K562 (cell line): ENCODE data around the gene CHD2. TPM values are rescaled to one million over a fixed set of nuclear protein-coding genes. Genes with fewer than 3 reads are reported as not detected.

Experiments
- ARNT ChIP-seq, 2 experiments: fragments of 450-650 bp; IDR thresholded peaks; 2 replicates each; pipeline ENCODE4 v1.6.1; 2016; ENCODE audit warnings: mild to moderate bottlenecking in 1 of 2
- ETV5 ChIP-seq: sonication (generic); formaldehyde crosslinking; IDR thresholded peaks from 2 replicates; pipeline ENCODE4 v1.4.0; 2020; ENCODE audit warnings: low read depth, mild to moderate bottlenecking, missing genetic modification reagents
- KLF1 ChIP-seq: fragments of 450-650 bp; IDR thresholded peaks from 2 replicates; pipeline ENCODE4 v1.6.1; 2016; ENCODE audit warnings: missing genetic modification characterization, missing compliant biosample characterization
- MEF2D ChIP-seq: conservative IDR thresholded peaks from 2 replicates; pipeline ENCODE4 v1.6.1; 2016; ENCODE audit warnings: low read depth, missing genetic modification characterization, missing compliant biosample characterization
- POLR2H ChIP-seq: IDR thresholded peaks from 2 replicates; pipeline ENCODE4 v1.6.1; 2016; ENCODE audit warnings: missing genetic modification characterization, low read depth, mild to moderate bottlenecking, control low read depth, missing compliant biosample characterization, moderate library complexity
- TBL1XR1 ChIP-seq, 2 experiments: IDR thresholded peaks; 2 replicates each; pipeline ENCODE4 v1.6.1; 2012; ENCODE audit warnings: improper control_type of control experiment in 2 of 2, low read length in 2 of 2, mild to moderate bottlenecking in 1 of 2
- ZBTB34 ChIP-seq: fragments of 250-450 bp; sonication (Bioruptor Pico); IDR thresholded peaks from 2 replicates; pipeline ENCODE4 v1.8.0; 2021; ENCODE audit warnings: mild to moderate bottlenecking, moderate library complexity
- ZNF445 ChIP-seq: fragments of 250-450 bp; sonication (Bioruptor Pico); IDR thresholded peaks from 2 replicates; pipeline ENCODE4 v1.4.0; 2020; ENCODE audit warnings: low read depth, mild to moderate bottlenecking, moderate library complexity
- ZNF589 ChIP-seq: fragments of 200-800 bp; sonication (Bioruptor generic); IDR thresholded peaks from 2 replicates; pipeline ENCODE4 v1.6.1; 2016; ENCODE audit warnings: low read depth, missing genetic modification characterization, missing compliant biosample characterization
- ZNF766 ChIP-seq: fragments of 200-800 bp; sonication (Bioruptor generic); conservative IDR thresholded peaks from 2 replicates; pipeline ENCODE4 v1.6.1; 2016; ENCODE audit warnings: missing genetic modification characterization, missing compliant biosample characterization
- polyA plus RNA-seq, 8 experiments: library from polyadenylated mRNA; depleted of rRNA in 4 of 8; stranded (reverse) in 5 of 8; unstranded in 3 of 8; fragments of >200 nt; fragmentation: Nextera tagmentation in 2 of 8; fragmentation: Illumina TruSeq in 1 of 8; extraction: Ambion mirVana in 2 of 8; extraction: Trizol in 1 of 8; gene quantifications; 2 replicates each; pipeline versions ENCODE4 v1.2.1 to v1.2.3, GENCODE V29; 2011 to 2014; ENCODE audit warnings: inconsistent platforms in 1 of 8, missing spikeins in 1 of 8
- total RNA-seq, 7 experiments: library from RNA; depleted of rRNA in 6 of 7; stranded (reverse); fragments of >200 nt in 6 of 7; fragmentation: Illumina TruSeq in 2 of 7; extraction: Trizol in 2 of 7; gene quantifications; 2 replicates each; pipeline versions ENCODE4 v1.2.1 to v1.2.3, GENCODE V29; 2011 to 2021; ENCODE audit warnings: low replicate concordance in 1 of 7
- TF ChIP-seq, protein P1 (sequence below): fragments of 450-650 bp; conservative IDR thresholded peaks from 2 replicates; pipeline ENCODE4 v1.6.1; 2016; ENCODE audit warnings: missing genetic modification characterization, low read depth, mild to moderate bottlenecking, missing compliant biosample characterization, moderate library complexity
- TF ChIP-seq, protein P2 (sequence below): fragments of 250-450 bp; sonication (Bioruptor Pico); IDR thresholded peaks from 2 replicates; pipeline ENCODE4 v1.9.0; 2021; ENCODE audit warnings: mild to moderate bottlenecking, inconsistent platforms
- TF ChIP-seq, protein P3 (sequence below): fragments of 450-650 bp; IDR thresholded peaks from 2 replicates; pipeline ENCODE4 v1.6.1; 2016
- TF ChIP-seq, protein P4 (sequence below): fragments of 200-800 bp; sonication (Bioruptor generic); IDR thresholded peaks from 2 replicates; pipeline ENCODE4 v1.6.1; 2017; ENCODE audit warnings: missing genetic modification characterization, missing compliant biosample characterization

The CHD2 gene
- total and polyA plus RNA-seq, 9 of the 15 experiments (the other 6 are each of a cell fraction or from before 2014, with no cell fraction given), result 38.9 to 70.8 (median 56.2) TPM

DNA sequence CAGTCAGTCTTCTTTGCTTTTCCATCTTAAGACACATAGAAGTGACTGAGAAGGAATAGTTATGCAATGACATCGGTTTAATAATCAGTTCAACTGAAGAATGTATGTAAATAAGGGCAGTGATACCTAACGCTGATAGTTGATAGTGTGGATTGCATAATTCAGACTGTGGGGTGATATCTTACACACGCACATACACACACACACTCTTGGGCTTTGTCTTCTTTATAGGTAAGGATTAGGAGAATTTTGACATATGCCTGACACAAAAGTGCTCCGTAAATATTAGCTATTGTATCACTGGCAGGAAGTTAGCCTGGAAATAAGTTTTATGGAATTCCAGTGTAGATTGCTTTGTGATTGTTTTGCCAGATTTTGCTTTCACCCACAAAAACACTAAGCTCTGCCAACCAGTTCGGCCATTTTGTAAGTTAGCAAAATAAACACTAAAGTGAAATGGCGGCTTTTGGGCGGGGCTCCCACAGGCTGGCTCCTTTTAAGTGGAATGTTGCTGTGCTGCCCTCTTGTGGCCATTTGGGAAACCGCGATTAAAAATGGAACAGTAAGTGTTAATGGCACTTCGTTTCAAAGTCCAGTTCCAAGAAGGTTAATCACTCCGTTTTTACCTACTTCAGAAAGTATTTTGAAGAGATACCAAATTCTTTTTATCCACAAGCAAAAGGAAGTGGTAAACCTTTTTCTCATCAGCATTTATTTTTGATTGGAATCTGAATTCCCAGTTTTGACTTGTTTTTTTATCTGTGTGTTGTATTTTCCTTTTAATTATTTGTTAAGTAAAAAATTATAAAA is 17.7 kb downstream of the CHD2 start (continued):
- TF ChIP-seq ZNF589 (CRISPR knock-in tag), result peak; percentile 90; the same call in 1 of the 2 replicates
- peak; percentile 53 for TF ChIP-seq POLR2H
- TF ChIP-seq ZNF766, result peak; percentile 86
- TF ChIP-seq, protein P1, sequence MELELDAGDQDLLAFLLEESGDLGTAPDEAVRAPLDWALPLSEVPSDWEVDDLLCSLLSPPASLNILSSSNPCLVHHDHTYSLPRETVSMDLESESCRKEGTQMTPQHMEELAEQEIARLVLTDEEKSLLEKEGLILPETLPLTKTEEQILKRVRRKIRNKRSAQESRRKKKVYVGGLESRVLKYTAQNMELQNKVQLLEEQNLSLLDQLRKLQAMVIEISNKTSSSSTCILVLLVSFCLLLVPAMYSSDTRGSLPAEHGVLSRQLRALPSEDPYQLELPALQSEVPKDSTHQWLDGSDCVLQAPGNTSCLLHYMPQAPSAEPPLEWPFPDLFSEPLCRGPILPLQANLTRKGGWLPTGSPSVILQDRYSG (tag), result peak; percentile 70; the same call in 1 of the 2 replicates
- TF ChIP-seq ZNF445 (CRISPR knock-in tag), result no peak
- TF ChIP-seq, protein P2, sequence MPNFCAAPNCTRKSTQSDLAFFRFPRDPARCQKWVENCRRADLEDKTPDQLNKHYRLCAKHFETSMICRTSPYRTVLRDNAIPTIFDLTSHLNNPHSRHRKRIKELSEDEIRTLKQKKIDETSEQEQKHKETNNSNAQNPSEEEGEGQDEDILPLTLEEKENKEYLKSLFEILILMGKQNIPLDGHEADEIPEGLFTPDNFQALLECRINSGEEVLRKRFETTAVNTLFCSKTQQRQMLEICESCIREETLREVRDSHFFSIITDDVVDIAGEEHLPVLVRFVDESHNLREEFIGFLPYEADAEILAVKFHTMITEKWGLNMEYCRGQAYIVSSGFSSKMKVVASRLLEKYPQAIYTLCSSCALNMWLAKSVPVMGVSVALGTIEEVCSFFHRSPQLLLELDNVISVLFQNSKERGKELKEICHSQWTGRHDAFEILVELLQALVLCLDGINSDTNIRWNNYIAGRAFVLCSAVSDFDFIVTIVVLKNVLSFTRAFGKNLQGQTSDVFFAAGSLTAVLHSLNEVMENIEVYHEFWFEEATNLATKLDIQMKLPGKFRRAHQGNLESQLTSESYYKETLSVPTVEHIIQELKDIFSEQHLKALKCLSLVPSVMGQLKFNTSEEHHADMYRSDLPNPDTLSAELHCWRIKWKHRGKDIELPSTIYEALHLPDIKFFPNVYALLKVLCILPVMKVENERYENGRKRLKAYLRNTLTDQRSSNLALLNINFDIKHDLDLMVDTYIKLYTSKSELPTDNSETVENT, result no peak
- TF ChIP-seq MEF2D (tag), result peak; percentile 65; the same call in 1 of the 2 replicates
- TF ChIP-seq ZBTB34 (CRISPR knock-in tag), result no peak
- TF ChIP-seq, protein P3, sequence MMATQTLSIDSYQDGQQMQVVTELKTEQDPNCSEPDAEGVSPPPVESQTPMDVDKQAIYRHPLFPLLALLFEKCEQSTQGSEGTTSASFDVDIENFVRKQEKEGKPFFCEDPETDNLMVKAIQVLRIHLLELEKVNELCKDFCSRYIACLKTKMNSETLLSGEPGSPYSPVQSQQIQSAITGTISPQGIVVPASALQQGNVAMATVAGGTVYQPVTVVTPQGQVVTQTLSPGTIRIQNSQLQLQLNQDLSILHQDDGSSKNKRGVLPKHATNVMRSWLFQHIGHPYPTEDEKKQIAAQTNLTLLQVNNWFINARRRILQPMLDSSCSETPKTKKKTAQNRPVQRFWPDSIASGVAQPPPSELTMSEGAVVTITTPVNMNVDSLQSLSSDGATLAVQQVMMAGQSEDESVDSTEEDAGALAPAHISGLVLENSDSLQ, result peak; percentile 70
- peak; percentile 46 to 90; a peak in 2 of 4 replicates for TF ChIP-seq ARNT (IDR thresholded peaks at IDR 0.05)
- peak; percentile 27; the same call in 1 of the 2 replicates for TF ChIP-seq ETV5
- peak in 1 of 2 experiments; percentile 63; a peak in 1 of 4 replicates for TF ChIP-seq TBL1XR1 (IDR thresholded peaks at IDR 0.05; ENCODE audit: low read length in 2 of 2)
- TF ChIP-seq, protein P4, sequence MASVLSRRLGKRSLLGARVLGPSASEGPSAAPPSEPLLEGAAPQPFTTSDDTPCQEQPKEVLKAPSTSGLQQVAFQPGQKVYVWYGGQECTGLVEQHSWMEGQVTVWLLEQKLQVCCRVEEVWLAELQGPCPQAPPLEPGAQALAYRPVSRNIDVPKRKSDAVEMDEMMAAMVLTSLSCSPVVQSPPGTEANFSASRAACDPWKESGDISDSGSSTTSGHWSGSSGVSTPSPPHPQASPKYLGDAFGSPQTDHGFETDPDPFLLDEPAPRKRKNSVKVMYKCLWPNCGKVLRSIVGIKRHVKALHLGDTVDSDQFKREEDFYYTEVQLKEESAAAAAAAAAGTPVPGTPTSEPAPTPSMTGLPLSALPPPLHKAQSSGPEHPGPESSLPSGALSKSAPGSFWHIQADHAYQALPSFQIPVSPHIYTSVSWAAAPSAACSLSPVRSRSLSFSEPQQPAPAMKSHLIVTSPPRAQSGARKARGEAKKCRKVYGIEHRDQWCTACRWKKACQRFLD (CRISPR knock-in tag), result peak; percentile 89
- 0 out of 2 replicates have a peak, but pooled peaks have one; percentile 38 for TF ChIP-seq KLF1 (tag)
